VCaP (cell line): ENCODE measurements around the gene EFCAB11.

Experiments
- H3K27ac ChIP-seq: fragments of 450-650 bp; 2 replicates; pipeline ENCODE4 v1.5.1; 2017
- TF ChIP-seq, protein P1 (sequence below): fragments of 450-650 bp; conservative IDR thresholded peaks from 2 replicates; pipeline ENCODE4 v1.5.1; 2017; ENCODE audit warnings: mild to moderate bottlenecking, moderate library complexity

EFCAB11 gene, protein sequence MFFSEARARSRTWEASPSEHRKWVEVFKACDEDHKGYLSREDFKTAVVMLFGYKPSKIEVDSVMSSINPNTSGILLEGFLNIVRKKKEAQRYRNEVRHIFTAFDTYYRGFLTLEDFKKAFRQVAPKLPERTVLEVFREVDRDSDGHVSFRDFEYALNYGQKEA

DNA sequence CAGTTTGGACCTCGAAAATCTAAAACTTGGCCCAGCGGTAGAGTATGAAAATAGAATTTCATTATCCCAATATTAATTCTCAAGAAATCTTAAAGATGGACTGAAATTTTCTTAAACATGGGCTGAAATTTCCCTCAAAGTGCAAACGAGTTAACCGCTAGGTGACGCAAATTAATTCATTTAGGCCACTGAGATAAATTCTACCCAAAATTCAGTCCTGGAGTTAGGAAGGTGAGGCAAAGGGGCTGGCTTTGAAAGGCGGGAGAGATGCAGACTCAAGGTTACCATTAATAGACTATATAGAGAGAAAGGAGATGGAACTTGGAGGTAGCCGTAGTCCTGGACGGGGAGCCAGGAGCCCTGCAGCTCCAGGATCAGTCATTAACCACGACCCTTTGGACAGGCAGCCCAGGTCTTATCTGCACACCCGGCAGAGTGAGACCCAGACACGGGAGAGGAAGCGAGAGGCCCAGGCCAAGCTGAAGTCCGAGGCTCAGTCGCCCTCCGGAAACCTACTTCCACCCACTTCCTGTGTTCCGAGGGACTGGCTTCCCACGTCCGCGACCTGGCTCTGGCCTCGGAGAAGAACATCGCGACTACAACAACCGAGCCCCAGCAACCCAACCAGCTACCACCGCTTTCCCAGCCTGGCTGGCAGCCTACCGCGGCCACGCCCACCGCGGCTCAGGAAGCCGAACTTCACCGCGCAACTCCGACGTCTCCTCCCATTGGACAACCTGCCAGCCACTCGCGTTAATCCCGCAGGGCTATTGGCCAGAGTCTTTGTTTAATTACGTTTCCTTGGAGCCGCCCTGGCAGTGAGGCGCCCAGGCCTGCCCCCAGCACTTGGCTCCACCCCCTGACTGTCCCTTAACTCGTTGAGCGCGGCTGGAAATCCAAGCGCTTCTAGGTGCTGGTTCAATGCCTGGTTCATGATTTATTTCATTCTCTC is at the start of gene EFCAB11:
TSS of gene EFCAB11 (minus strand) at position 661 of the 952 bp plus-strand sequence. CDS start at position 591, 70 bp downstream.
- TF ChIP-seq, protein P1, sequence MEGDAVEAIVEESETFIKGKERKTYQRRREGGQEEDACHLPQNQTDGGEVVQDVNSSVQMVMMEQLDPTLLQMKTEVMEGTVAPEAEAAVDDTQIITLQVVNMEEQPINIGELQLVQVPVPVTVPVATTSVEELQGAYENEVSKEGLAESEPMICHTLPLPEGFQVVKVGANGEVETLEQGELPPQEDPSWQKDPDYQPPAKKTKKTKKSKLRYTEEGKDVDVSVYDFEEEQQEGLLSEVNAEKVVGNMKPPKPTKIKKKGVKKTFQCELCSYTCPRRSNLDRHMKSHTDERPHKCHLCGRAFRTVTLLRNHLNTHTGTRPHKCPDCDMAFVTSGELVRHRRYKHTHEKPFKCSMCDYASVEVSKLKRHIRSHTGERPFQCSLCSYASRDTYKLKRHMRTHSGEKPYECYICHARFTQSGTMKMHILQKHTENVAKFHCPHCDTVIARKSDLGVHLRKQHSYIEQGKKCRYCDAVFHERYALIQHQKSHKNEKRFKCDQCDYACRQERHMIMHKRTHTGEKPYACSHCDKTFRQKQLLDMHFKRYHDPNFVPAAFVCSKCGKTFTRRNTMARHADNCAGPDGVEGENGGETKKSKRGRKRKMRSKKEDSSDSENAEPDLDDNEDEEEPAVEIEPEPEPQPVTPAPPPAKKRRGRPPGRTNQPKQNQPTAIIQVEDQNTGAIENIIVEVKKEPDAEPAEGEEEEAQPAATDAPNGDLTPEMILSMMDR = peak; percentile 39; the same call in 1 of the 2 replicates

DNA sequence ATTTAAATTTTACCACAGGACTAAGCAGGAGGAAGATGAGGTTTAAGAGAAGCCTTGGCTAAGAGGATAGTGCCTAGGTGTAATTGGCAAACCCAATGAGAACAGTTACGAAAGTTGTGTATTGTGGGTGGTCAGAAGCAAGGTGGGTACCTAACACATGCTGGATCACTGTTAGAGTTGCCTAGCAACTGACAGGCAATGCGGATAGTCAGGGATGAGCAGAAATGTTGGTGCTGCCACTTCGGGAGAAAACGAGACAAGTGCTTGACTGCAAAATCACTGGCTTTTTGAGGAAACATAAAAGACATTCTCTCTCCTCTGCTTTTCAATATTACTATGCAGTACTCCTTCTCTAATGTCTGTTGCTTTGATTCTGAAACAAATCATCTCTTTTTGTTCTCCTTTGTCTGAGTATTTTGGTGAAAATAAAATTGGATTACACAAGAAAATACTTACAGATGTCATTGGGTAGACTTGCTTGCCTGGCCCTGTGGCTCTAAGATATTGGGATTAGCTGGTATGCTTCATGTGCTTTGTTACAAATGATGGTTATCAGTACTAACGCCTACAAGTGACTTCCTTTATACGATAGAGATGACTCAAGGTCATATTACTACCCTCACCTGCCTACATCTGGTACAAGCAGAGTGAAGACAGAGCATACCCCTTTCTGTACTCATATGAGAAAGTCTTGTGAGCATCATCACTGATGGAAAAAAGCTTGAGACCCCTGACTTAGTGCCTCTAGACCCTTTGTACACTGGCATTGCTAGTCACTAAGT is 49.2 kb upstream of the EFCAB11 start:
- TF ChIP-seq, protein P1 = no peak
- H3K27ac ChIP-seq = no peak overlapping the region

More for the DNA sequence above, at the start of gene EFCAB11:
- H3K27ac ChIP-seq = peak within 1 kb of the TSS; percentile 90

DNA sequence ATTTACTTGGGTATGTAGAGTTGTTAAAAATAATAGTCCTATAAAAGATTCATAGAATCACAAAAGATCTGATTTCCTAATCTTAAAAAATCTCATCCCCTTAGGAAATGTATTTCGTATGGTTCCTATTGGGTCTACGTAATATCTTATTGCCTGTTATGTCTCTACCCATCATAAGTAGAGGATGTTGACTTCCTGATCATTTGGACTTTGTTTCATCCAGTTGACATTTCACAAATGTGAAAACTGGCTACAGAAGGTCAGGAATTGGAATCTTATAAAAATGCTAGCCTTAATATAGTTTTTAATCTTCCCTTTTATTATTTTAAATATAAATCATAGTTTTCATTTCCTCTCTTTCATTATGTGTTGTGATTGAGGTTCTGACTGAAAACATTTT is 46.4 kb upstream of the EFCAB11 start:
- no peak overlapping the region for H3K27ac ChIP-seq
- TF ChIP-seq, protein P1 = no peak

DNA sequence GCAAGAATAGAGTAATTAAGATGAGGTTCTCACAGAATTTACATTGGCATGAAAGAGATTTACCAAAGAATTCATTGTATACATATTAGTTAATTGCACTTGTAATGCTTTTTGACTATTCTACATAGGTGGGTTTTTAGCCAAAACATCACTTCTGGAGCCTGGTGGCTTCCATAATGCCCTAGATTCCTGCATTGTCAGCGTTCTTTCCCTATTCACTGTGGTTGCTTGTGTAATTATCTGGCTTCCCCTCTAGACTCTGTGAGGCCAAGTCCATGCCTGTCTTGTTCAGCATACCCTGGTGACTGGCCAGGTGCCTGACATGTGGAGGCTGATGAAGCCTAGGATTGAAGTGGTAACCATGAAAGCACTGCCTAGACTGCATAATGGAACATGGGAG is 42.4 kb upstream of the EFCAB11 start:
- TF ChIP-seq, protein P1 = no peak
- no peak overlapping the region for H3K27ac ChIP-seq

DNA sequence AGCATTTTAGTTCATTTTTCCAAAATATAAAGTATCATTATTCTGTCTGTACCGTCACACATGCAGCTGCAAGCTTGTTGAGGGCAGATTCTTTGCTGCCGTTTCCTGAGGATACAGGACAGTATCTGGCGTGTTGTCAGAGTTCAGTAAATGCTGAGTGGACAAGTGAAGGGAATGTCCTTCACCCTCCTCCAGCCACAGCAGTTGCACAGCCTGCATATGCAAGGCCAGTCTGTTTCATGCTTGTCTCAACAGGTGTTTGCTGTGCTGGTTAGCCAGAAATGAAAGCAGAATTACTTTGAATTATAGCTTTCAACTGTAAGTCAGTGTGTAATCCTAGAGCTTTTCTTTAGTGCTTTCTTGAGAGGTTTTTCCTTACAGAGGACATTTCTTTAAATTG is 37.7 kb upstream of the EFCAB11 start:
- TF ChIP-seq, protein P1 = no peak
- H3K27ac ChIP-seq = no peak overlapping the region

DNA sequence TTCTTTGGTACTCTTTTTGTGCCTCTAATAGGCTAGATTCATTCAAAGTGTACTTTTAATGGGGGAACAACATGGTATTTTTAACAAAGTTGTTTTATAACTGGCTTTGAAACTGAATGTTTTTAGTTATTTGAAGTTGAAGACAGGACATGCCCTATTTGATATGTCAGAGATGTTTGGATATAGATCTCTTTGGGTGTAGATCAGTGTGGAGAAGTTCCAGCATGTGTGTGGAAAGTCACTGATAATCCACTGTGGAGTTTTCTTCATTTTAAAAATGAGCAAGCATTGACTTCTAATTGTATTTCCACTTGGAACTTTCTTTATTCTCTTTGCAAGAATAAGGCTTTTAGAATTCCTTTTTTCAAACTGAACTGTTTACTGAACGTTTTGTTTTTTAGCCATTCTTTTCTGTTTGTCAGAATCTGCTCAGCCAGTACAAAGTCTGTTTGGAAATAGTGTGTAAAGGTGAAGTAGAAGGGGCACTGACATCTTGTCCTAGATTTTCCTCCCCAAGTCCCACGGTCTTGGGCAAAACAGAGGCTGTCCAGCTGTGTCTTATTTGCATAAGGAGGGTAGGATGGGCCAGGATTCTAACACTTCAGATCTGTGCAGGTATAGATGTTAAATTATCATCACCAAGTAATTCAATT is 36.2 kb upstream of the EFCAB11 start:
- TF ChIP-seq, protein P1 = no peak
- no peak overlapping the region for H3K27ac ChIP-seq
